Gastrocnemius medialis (tissue), 4 donors: Measurements from ENCODE around the gene CHCT1.

Source experiments
- POLR2A ChIP-seq, 2 donors: fragments of 450-650 bp; IDR thresholded peaks; one replicate each; pipeline ENCODE4 v1.6.1; 2017; ENCODE audit warnings: antibody characterized with exemption in 2 of 2, mild to moderate bottlenecking in 2 of 2, moderate library complexity in 2 of 2
- TF ChIP-seq, protein P1 (sequence below), 5 experiments: fragments of 450-650 bp in 3 of 5; fragments of 200-600 bp in 2 of 5; sonication (generic) in 2 of 5; IDR thresholded peaks in 4 of 5; conservative IDR thresholded peaks in 1 of 5; 1 replicate in 4 of 5; 2 replicates in 1 of 5; pipeline ENCODE4 v1.5.1; 2016 to 2019; ENCODE audit warnings: antibody characterized with exemption in 5 of 5, mild to moderate bottlenecking in 3 of 5, moderate library complexity in 3 of 5

DNA sequence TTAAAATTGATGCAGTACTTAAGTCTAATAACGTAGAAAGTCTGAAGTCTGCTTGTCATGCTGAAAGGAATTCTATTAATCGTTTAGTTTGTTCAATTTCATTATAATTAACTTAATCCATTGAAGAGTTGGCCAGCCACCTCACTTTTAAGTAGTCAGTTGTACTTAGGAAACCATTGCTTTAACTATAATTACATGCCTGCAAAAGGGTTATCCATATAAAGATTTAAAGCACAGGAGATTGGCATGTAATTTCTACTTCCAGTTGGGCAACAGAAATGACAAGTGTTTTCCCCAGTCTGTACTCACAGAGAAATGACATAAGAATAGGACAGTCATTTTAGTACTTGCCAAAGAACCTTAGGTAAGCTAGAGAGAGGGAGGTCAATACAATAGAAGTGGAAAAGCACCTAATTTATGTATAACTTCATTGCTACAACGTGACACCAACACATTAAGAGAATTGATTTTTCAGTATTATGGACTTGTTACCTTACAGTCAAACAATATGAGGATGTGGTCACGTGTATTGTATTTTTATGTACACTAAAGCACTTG is 26.7 kb upstream of the CHCT1 start:
- TF ChIP-seq, protein P1, sequence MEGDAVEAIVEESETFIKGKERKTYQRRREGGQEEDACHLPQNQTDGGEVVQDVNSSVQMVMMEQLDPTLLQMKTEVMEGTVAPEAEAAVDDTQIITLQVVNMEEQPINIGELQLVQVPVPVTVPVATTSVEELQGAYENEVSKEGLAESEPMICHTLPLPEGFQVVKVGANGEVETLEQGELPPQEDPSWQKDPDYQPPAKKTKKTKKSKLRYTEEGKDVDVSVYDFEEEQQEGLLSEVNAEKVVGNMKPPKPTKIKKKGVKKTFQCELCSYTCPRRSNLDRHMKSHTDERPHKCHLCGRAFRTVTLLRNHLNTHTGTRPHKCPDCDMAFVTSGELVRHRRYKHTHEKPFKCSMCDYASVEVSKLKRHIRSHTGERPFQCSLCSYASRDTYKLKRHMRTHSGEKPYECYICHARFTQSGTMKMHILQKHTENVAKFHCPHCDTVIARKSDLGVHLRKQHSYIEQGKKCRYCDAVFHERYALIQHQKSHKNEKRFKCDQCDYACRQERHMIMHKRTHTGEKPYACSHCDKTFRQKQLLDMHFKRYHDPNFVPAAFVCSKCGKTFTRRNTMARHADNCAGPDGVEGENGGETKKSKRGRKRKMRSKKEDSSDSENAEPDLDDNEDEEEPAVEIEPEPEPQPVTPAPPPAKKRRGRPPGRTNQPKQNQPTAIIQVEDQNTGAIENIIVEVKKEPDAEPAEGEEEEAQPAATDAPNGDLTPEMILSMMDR (IDR thresholded peaks at IDR 0.05 in 4 of 5, conservative IDR thresholded peaks at IDR 0.05 in 1 of 5): no peak
- TF ChIP-seq POLR2A (IDR thresholded peaks at IDR 0.05): no peak
